ENCODE measurements around the gene RNF41. TPM values are rescaled to one million over a fixed set of nuclear protein-coding genes. Genes with fewer than 3 reads are reported as not detected.

Gene RNF41
- total RNA-seq (2022; extraction: Qiagen RNA extraction) = 21.8 to 27.4 TPM (median 25.1 TPM) in 5 replicates

DNA sequence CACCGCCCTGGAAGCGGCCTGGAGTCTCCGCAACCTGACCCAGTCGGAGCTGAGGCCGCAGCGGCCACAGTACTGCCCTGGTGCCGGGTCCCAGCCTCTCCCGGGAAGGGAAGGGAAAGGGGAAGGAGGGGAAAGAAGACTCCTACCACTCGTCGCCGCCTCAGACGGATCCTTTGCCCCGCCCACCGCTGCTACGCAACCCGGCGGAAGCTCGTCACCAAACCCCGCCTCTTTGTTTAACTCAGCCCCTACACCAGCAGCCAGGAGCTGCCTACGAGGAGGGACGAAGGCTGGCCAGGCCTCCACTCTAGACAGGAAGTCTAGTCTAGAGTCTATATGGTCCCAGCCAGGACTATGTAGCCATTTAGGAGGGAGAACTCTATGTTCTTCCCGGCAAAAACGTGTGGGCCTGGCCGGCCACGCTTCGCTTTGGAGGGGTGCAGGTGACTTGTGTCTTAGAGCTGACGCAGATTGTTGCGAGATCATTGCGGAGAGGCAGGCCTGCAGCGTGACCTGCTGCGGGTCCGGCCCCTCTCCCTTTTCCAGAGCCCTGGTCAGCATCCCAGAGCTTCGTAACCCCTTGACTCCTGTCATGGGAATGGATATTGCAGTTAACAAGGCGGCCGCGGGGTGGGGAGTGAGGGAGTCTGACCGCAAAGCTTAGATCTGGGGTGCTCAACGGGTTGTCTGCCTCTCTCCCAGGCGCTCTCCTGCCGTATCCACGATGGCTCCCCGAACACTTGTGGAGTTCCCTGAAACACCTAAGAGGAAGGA, at the start of gene RNF41:
Gene RNF41, minus strand, starts transcription at position 166 of the 774 bp plus-strand sequence. CDS start 7,875 bp downstream, outside the sequence.

DNA sequence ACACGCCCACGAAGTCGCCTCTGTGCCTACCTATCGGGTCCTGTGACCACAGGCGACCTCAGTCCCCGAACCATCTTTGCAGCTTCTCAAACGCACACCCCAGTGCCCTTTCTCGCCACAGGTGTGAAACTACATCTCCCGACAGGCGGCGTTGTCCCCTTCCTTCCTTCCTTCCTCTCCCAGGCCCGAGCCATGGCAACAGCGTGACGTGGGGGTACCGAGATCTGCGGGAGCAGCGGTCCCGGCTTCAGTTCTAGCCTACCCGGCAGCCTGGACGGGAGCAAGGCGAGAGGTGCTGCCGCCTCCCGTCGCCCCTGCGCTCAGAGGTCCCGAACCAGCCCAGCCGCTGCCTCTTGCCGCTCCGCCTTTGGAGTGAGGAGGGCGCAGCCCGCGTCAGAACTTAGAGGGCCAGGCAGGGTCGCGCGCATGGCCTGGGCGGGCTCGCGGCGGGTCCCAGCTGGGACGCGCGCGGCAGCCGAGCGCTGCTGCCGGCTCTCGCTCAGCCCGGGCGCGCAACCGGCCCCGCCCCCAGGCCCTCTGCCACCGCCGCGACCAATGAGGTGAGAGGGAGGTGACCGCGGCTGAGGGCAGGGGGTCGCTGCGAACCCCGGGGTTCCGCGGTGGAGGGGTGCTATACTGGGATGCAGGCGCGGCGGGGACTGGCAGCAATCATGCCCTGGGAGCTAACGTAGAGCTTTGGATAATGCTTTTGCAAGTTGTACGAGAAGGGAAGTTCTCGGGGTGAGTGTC, 45.1 kb upstream of the RNF41 start, which contains the start of gene COQ10A:
Gene COQ10A, plus strand, starts transcription at position 250 of the 750 bp plus-strand sequence. Its CDS starts 177 bp downstream, at position 427.

DNA sequence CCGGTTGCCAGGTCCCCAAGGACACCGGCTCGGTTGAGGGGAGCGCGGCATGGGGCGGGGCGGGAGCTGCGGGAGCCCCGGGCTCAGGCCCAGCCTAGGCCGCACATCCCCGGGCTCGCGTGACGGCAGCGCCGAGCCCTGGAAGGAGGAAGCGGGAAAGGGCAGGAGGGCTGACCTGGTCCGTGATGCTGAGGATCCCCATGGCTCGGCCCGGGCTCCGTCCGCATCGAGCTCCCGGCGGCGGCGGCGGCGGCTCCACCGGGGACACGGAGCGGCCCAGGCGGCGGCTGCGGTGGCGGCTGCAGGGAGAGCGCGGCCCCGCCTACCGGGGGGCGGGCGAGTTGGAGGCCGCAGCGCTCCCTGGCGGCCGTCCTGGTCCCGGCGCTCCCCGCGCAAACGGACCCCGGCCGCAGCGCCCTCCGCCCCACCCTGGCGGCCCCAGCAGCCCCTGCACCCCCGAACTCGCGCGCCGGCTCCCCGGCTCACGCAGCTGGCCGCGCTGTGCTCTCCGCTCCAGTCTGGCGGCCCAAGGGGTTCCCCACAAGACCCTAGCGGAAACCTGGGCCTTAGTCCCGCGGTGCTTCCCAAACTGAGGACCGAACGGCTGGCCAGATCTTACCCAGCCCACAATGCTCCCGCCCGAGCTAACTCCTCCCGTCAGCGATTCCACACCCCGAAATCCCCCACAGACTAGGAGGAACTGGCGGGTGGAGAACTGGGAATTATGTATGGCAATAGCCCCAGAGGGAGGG, 36.5 kb upstream of the RNF41 start, which contains the start of gene ANKRD52:
Gene ANKRD52, minus strand, starts transcription at position 317 of the 752 bp plus-strand sequence. Its CDS starts 115 bp downstream, at position 202.

DNA sequence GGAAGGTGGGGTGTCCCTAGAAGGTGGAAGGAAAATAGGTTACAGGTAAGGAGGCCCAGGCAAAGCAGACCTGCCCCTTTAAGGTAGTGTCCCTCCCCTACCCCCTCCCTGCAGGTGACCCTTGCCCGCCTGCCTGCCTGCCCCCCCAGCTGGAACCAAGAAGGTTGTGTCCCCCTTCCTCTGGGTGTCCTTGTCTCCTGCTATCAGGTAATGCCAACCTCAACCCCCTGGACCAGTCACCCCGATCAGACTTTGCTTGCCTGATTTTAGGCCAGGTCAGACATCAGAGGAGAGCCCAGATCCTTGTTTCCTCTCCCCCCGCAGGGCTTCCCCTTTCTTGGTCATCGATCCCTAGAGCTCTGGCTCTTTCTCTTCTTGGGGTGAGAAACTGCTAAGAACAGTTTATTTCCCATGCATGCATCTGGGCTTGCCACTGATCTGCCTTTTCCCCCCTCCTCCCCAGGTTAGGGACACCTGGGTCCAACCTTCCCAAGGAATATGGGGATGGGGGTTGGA, 8.3 kb upstream of the RNF41 start, which contains the start of gene SLC39A5:
Gene SLC39A5, plus strand, starts transcription at position 136 of the 516 bp plus-strand sequence. CDS start 1,224 bp downstream, outside the sequence.

DNA sequence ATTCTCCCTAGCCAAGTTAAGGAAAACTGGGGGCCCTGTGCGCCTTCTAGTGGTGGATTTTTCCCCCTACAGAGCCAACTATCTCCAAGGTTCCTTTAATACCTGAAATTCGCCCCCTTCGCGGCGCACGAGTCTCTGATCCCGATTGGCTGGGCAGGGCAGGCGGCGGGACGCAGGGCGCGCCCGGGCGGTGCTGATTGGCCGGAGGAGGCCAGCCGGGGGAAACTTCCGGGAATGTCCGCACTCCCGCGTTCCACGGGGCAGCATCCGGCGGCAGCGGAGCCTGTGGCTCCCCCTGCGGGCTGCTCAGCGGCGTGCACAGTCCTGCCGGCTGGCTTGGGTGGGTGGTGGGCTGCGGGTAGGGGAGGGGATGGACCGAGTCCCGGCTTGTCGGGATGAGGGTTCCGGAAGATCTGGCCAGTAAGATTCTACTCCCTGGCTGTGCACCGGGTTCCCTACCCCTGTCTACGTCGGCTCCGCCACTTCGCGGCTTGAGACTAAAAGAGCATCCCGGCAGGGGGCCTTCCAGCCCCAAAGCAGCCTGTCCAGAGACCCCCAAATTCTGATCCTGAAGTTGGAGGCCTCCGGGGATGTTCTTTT, 2.5 kb upstream of the RNF41 start, which contains the start of gene NABP2:
Gene NABP2, plus strand, starts transcription at position 241 of the 600 bp plus-strand sequence. CDS start 515 bp downstream, outside the sequence.

DNA sequence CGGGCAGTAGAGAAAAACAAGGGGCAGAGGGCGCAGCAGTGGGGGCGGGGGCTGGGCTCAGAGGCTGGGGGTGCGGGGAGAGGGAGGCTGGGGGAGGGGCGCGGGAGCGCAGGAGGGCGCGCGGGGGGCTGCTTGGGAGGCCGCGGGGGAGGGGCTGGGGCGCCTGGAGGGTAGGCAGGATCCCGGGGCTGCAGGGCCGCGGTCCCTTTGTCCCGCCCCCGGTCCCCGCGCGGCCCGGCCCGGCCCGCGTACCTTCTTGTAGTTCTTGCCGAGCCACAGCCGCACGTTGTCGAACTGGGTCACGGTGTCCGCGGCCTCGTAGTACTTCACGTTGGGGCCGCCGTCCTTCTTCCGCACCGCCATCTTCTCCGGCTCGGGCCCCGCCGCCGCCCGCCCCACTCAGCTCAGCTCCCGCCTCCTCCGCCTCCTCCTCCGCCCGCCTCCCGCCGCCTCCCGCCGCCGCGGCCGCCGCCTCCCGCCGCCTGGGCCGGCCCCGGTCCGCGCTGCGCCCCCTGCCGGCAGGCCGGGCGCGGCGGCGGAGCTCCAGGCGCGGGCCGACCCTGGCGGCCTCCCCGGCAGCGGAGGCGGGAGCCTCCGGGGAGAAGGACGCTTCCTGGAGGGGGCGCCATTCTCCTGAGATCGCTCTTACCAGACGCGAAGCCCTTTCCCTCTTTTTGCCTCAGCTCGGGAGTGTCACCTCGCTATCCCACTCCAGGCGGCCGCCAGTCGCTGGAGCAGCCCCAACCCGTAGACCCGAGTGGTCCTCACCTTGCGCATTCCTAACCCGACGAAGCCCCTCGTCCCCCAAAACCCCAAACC, 32.4 kb downstream of the RNF41 start, which contains the start of gene SMARCC2:
Gene SMARCC2, minus strand, starts transcription at position 385 of the 819 bp plus-strand sequence. Its CDS starts 22 bp downstream, at position 363.

DNA sequence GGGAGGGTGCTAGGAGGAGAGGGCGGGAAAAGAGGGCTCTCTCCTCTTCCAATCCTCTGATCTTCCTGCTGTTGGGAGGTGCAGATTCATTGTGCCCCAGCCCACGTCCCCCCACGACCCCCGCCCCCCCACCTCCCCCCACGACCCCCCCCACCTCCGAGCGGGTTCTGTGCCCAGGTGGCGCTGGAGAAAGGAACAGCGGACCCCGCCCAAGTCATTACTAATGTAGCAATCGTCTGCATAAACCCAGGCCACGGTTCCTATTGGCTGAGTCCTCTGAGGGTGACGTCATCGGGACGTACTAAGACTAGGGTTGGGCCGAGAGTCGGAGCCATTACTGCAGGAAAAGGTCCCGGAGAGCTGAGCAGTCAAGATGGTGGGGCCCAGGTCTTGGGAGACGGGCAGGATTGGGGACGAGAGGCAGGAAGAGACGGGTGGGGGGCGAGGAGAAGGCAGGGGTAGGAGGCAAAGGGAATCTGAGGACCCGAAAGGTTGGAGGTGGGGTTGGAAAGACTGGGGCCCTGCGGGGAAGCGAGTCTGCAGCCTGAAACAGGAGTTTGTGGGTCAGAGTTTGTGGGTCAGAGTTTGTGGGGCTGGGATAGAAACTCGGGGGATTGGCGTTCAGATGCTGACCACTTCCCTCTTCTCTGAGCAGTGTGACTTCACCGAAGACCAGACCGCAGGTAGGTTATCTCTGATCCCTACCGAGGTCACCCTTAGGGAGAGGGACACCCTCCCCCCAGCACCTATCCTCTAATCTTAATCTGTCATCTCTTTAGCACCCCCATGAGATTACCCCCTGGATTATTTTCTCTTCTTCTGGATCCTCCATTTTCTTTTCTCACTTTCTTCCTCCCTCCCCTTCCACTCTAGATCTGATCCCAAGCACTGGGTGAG, 63.4 kb downstream of the RNF41 start, which contains the start of gene MYL6:
Gene MYL6, plus strand, starts transcription at position 331 of the 897 bp plus-strand sequence. Its CDS starts 43 bp downstream, at position 374.

Other genes starting within 250 kb of the RNF41 start
- gene RAB5B, start 247.8 kb downstream of the RNF41 start, total RNA-seq (2022; extraction: Qiagen RNA extraction) = 26.2 to 32.9 TPM (median 31.6 TPM) in 5 replicates
- gene SUOX, start 224.6 kb downstream of the RNF41 start, total RNA-seq (2022; extraction: Qiagen RNA extraction) = 7.4 to 10.1 TPM (median 9.1 TPM) in 5 replicates
- gene IKZF4, start 200.9 kb downstream of the RNF41 start, total RNA-seq (2022; extraction: Qiagen RNA extraction) = 2.0 to 3.0 TPM (median 2.8 TPM) in 5 replicates
- 669 to 784 TPM (median 751 TPM) in 5 replicates for gene RPS26, start 180.0 kb downstream of the RNF41 start, total RNA-seq (2022; extraction: Qiagen RNA extraction)
- gene ERBB3, start 141.8 kb downstream of the RNF41 start, total RNA-seq (2022; extraction: Qiagen RNA extraction) = 1.2 to 2.1 TPM (median 1.9 TPM) in 5 replicates
- gene PA2G4, start 117.4 kb downstream of the RNF41 start, total RNA-seq (2022; extraction: Qiagen RNA extraction) = 278 to 323 TPM (median 296 TPM) in 5 replicates
- 5,582 to 6,195 TPM (median 5,751 TPM) in 5 replicates for gene RPL41, start 105.3 kb downstream of the RNF41 start, total RNA-seq (2022; extraction: Qiagen RNA extraction)
- 2.3 to 4.3 TPM (median 3.8 TPM) in 5 replicates for gene ZC3H10, start 103.7 kb downstream of the RNF41 start, total RNA-seq (2022; extraction: Qiagen RNA extraction)
- gene ESYT1, start 93.7 kb downstream of the RNF41 start, total RNA-seq (2022; extraction: Qiagen RNA extraction) = 64.8 to 72.3 TPM (median 67.4 TPM) in 5 replicates
- 78.6 to 81.2 TPM (median 79.0 TPM) in 5 replicates for gene MYL6B, start 69.3 kb downstream of the RNF41 start, total RNA-seq (2022; extraction: Qiagen RNA extraction)
- 2,090 to 3,072 TPM (median 2,247 TPM) in 5 replicates for gene MYL6, start 63.6 kb downstream of the RNF41 start, total RNA-seq (2022; extraction: Qiagen RNA extraction)
- gene SMARCC2, start 32.4 kb downstream of the RNF41 start, total RNA-seq (2022; extraction: Qiagen RNA extraction) = 27.6 to 36.1 TPM (median 33.0 TPM) in 5 replicates
- gene NABP2, start 2.4 kb upstream of the RNF41 start, total RNA-seq (2022; extraction: Qiagen RNA extraction) = 56.6 to 61.3 TPM (median 57.8 TPM) in 5 replicates
- gene SLC39A5, start 8.1 kb upstream of the RNF41 start, total RNA-seq (2022; extraction: Qiagen RNA extraction) = not detected in 5 replicates
- gene ANKRD52, start 36.5 kb upstream of the RNF41 start, total RNA-seq (2022; extraction: Qiagen RNA extraction) = 33.6 to 47.3 TPM (median 45.6 TPM) in 5 replicates
- gene COQ10A, start 45.0 kb upstream of the RNF41 start, total RNA-seq (2022; extraction: Qiagen RNA extraction) = 15.2 to 17.4 TPM (median 16.5 TPM) in 5 replicates
- 145 to 174 TPM (median 156 TPM) in 5 replicates for gene CS, start 78.4 kb upstream of the RNF41 start, total RNA-seq (2022; extraction: Qiagen RNA extraction)
- 120 to 149 TPM (median 142 TPM) in 5 replicates for gene CNPY2, start 94.1 kb upstream of the RNF41 start, total RNA-seq (2022; extraction: Qiagen RNA extraction)
- gene PAN2, start 112.1 kb upstream of the RNF41 start, total RNA-seq (2022; extraction: Qiagen RNA extraction) = 10.8 to 22.0 TPM (median 14.5 TPM) in 5 replicates
- 0.22 to 0.64 TPM (median 0.33 TPM) in 5 replicates for gene IL23A, start 117.0 kb upstream of the RNF41 start, total RNA-seq (2022; extraction: Qiagen RNA extraction)
- gene STAT2, start 138.2 kb upstream of the RNF41 start, total RNA-seq (2022; extraction: Qiagen RNA extraction) = 9.5 to 13.7 TPM (median 12.0 TPM) in 5 replicates
- gene APOF, start 140.9 kb upstream of the RNF41 start, total RNA-seq (2022; extraction: Qiagen RNA extraction) = not detected in 5 replicates
- 31.7 to 38.8 TPM (median 36.6 TPM) in 5 replicates for gene TIMELESS, start 227.5 kb upstream of the RNF41 start, total RNA-seq (2022; extraction: Qiagen RNA extraction)
- gene MIP, start 232.7 kb upstream of the RNF41 start, total RNA-seq (2022; extraction: Qiagen RNA extraction) = 0.13 to 0.32 TPM (median 0.23 TPM) in 4 of 5 replicates, not detected in the other
- 1.7 to 1.9 TPM (median 1.8 TPM) in 5 replicates for gene SPRYD4, start 246.7 kb upstream of the RNF41 start, total RNA-seq (2022; extraction: Qiagen RNA extraction)